NCI-H446 treated with DMSO at 0.1 percent for 48 hours (cell line): ENCODE results near the gene WDFY4.
A peak's percentile ranks its signal among the peaks of the same experiment; 100 is the strongest.

Experiments
- DNase-seq: peaks from one replicate; lab custom pipeline; 2025; lab: John Stamatoyannopoulos, UW

Gene WDFY4

GRCh38 chr10:48818081-48818480 is 133.4 kb downstream of the WDFY4 start:
- DNase-seq: no peak

- peak; percentile 11 for DNase-seq
Observed at GRCh38 chr10:48818861-48819520, 134.3 kb downstream of the WDFY4 start.

GRCh38 chr10:48819783-48820182 is 135.1 kb downstream of the WDFY4 start:
- DNase-seq: no peak

GRCh38 chr10:48820231-48820630 is 135.6 kb downstream of the WDFY4 start:
- DNase-seq: no peak

GRCh38 chr10:48820699-48821098 is 136.0 kb downstream of the WDFY4 start:
- DNase-seq: no peak

- DNase-seq: no peak
Observed at GRCh38 chr10:48821111-48821510, 136.4 kb downstream of the WDFY4 start.

GRCh38 chr10:48821692-48822091 is 137.0 kb downstream of the WDFY4 start:
- DNase-seq: no peak

- DNase-seq: no peak
Observed at GRCh38 chr10:48833674-48834073, 149.0 kb downstream of the WDFY4 start.

- DNase-seq: no peak
Observed at GRCh38 chr10:48834189-48834965, 149.7 kb downstream of the WDFY4 start.

- DNase-seq: no peak
Observed at GRCh38 chr10:48835781-48836180, 151.1 kb downstream of the WDFY4 start.

GRCh38 chr10:48836605-48837004 is 151.9 kb downstream of the WDFY4 start:
- DNase-seq: no peak

- no peak for DNase-seq
Observed at GRCh38 chr10:48838834-48839233, 154.2 kb downstream of the WDFY4 start.

GRCh38 chr10:48839809-48840679 is 155.4 kb downstream of the WDFY4 start:
- no peak for DNase-seq

- DNase-seq: no peak
Observed at GRCh38 chr10:48842231-48842630, 157.6 kb downstream of the WDFY4 start.

GRCh38 chr10:48843198-48843597 is 158.5 kb downstream of the WDFY4 start:
- no peak for DNase-seq

- DNase-seq: no peak
Observed at GRCh38 chr10:48844616-48845015, 159.9 kb downstream of the WDFY4 start.

- no peak for DNase-seq
Observed at GRCh38 chr10:48845512-48845911, 160.8 kb downstream of the WDFY4 start.

- no peak for DNase-seq
Observed at GRCh38 chr10:48847691-48848090, 163.0 kb downstream of the WDFY4 start.

- DNase-seq: peak; percentile 7
Observed at GRCh38 chr10:48856855-48857254, 172.2 kb downstream of the WDFY4 start.

- no peak for DNase-seq
Observed at GRCh38 chr10:48872234-48872633, 187.6 kb downstream of the WDFY4 start.

- DNase-seq: no peak
Observed at GRCh38 chr10:48878091-48878490, 193.4 kb downstream of the WDFY4 start.

- no peak for DNase-seq
Observed at GRCh38 chr10:48879451-48879850, 194.8 kb downstream of the WDFY4 start.
